Fibroblast of lung (primary cell): Measurements from ENCODE around the gene NDUFAF2.

Experiments used
- EZH2 ChIP-seq: IDR thresholded peaks from 2 replicates; pipeline ENCODE4 v1.5.1; 2012; ENCODE audit warnings: low read length, control low read depth, mild to moderate bottlenecking; ENCODE audit errors: missing control alignments
- TF ChIP-seq, protein P1 (sequence below), 2 donors: IDR thresholded peaks in 1 of 2; conservative IDR thresholded peaks in 1 of 2; 1 replicate in 1 of 2; 2 replicates in 1 of 2; pipeline ENCODE4 v1.5.1; 2011 to 2012; ENCODE audit warnings: low read length in 2 of 2, control low read depth in 1 of 2, inconsistent platforms in 1 of 2, low read depth in 1 of 2, mild to moderate bottlenecking in 1 of 2

DNA sequence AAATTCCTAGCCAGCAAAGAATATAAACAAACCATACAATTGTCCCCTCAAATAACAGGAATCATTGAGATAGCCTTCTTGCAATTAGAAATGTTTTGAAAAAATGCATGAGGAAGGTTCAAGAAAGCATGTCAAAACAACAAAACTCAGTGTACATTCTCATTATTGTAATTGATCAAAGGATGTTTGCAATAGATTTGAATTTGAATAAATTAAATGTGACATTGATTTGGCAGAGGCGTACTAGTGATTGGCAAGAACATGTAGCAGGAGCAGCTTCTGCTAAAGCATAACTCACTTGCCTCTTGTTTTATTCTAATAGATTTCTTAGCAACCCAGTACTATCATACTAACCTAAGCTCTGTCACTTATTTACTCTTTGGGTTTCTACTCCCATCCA lies 197.4 kb downstream of the NDUFAF2 start:
- TF ChIP-seq, protein P1, sequence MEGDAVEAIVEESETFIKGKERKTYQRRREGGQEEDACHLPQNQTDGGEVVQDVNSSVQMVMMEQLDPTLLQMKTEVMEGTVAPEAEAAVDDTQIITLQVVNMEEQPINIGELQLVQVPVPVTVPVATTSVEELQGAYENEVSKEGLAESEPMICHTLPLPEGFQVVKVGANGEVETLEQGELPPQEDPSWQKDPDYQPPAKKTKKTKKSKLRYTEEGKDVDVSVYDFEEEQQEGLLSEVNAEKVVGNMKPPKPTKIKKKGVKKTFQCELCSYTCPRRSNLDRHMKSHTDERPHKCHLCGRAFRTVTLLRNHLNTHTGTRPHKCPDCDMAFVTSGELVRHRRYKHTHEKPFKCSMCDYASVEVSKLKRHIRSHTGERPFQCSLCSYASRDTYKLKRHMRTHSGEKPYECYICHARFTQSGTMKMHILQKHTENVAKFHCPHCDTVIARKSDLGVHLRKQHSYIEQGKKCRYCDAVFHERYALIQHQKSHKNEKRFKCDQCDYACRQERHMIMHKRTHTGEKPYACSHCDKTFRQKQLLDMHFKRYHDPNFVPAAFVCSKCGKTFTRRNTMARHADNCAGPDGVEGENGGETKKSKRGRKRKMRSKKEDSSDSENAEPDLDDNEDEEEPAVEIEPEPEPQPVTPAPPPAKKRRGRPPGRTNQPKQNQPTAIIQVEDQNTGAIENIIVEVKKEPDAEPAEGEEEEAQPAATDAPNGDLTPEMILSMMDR (conservative IDR thresholded peaks at IDR 0.05 in 1 of 2, IDR thresholded peaks at IDR 0.05 in 1 of 2; ENCODE audit: low read depth in 1 of 2, low read length in 2 of 2): no peak
- TF ChIP-seq EZH2: no peak
